ENCODE measurements around the gene MB21D2.

DNA sequence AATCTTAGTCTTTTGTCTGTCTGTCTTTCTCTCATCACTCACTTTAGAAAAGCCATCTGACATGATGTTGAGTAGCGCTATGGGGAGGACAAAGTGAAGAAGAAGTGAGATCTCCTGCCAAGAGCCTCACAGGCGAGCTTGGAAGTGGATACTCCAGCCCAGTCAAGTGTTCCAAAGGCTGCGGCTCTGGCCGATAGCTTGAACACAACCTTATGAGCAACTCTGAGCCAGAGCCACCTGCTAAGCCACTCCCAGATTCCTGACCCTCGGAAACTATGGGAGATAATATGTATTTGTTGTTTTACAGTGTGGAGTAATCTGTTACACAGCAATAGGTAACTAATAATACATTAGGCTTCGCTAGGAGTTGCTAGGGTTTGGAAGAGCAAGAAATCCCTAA is 76.2 kb downstream of the MB21D2 start:
- TF ChIP-seq, protein P1, sequence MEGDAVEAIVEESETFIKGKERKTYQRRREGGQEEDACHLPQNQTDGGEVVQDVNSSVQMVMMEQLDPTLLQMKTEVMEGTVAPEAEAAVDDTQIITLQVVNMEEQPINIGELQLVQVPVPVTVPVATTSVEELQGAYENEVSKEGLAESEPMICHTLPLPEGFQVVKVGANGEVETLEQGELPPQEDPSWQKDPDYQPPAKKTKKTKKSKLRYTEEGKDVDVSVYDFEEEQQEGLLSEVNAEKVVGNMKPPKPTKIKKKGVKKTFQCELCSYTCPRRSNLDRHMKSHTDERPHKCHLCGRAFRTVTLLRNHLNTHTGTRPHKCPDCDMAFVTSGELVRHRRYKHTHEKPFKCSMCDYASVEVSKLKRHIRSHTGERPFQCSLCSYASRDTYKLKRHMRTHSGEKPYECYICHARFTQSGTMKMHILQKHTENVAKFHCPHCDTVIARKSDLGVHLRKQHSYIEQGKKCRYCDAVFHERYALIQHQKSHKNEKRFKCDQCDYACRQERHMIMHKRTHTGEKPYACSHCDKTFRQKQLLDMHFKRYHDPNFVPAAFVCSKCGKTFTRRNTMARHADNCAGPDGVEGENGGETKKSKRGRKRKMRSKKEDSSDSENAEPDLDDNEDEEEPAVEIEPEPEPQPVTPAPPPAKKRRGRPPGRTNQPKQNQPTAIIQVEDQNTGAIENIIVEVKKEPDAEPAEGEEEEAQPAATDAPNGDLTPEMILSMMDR (IDR thresholded peaks at IDR 0.05) = no peak
- no peak for TF ChIP-seq EZH2 (IDR thresholded peaks at IDR 0.05; ENCODE audit: borderline replicate concordance, insufficient read depth, low read depth, low read length, poor library complexity, severe bottlenecking)

Data from B cell (primary cell).